ENCODE measurements around the gene TPRX2. TPM values are rescaled to one million over a fixed set of nuclear protein-coding genes. Genes with fewer than 3 reads are reported as not detected.

The TPRX2 gene
- total and polyA plus RNA-seq, 12 donors: not detected

DNA sequence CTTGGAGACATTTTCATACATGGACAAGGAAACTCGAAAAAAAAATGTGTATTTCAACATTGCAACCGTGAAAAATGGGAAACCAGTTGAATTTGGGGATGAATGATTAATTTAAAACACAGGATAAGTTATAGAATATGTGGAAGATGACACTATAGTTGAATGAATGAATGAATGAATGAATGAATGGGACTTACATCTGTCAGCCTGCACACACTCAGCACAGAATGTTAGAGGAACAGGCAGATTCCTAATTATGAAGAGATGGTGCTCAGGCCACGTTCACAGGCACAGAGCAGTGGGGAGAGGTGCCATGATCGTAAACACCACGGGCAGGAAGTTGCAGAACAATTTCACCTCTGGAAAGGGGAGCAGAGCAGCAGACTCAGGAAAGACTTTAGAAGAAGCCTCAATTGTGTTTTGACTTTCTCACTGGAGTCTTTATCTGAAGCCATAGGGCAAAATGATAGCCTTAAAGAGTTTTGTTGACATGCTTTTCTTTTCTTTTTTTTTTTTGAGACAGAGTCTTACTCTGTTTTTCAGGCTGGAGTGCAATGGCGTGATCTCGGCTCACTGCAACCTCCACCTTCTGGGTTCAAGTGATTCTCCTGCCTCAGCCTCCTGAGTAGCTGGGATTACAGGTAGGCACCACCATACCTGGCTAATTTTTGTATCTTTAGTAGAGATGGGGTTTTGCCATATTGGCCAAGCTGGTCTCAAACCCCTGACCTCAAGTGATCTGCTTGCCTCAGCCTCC is 32.0 kb downstream of the TPRX2 start:
- 67 to 71% methylated on average over 7 of the region's 7 CpGs for WGBS, 2 donors

DNA sequence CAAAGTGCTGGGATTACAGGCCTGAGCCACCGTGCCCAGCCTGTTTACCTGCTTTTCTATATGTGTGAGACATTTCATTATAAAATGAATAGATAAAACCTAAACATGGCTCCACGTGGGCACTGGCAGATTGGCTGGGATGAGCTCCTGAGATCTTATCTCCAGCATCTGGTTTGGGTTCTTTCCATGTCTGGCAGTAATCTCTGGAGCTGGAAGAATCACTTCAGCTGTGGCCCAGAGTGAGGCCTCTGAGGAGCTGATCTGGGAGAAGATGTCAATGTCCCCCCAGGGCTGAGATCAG is 32.5 kb downstream of the TPRX2 start:
- DNase-seq: no peak
- Histone ChIP-seq H3K36me3 (no peaks in the 10 kb centered on the region), H3K9me3 (peaks cover 0 to 28% (median 9%) of the 10 kb centered on the region in 11 donors), H3K4me1 (no peaks in the 10 kb centered on the region), H3K27me3 (peaks cover 0 to 13% (median 3%) of the 10 kb centered on the region in 7 donors), H3K4me3 (no peak overlapping the region), H3K27ac (no peak overlapping the region)
- intact Hi-C loops (cut with DNase I): no loop called here
- 41 to 42% methylated on average over 2 of the region's 2 CpGs for WGBS, 2 donors
- ATAC-seq: no peak
- TF ChIP-seq, protein P1, sequence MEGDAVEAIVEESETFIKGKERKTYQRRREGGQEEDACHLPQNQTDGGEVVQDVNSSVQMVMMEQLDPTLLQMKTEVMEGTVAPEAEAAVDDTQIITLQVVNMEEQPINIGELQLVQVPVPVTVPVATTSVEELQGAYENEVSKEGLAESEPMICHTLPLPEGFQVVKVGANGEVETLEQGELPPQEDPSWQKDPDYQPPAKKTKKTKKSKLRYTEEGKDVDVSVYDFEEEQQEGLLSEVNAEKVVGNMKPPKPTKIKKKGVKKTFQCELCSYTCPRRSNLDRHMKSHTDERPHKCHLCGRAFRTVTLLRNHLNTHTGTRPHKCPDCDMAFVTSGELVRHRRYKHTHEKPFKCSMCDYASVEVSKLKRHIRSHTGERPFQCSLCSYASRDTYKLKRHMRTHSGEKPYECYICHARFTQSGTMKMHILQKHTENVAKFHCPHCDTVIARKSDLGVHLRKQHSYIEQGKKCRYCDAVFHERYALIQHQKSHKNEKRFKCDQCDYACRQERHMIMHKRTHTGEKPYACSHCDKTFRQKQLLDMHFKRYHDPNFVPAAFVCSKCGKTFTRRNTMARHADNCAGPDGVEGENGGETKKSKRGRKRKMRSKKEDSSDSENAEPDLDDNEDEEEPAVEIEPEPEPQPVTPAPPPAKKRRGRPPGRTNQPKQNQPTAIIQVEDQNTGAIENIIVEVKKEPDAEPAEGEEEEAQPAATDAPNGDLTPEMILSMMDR (IDR thresholded peaks at IDR 0.05): no peak

More for the DNA sequence above, 32.0 kb downstream of the TPRX2 start:
- Histone ChIP-seq H3K4me1 (no peaks in the 10 kb centered on the region), H3K4me3 (no peak overlapping the region), H3K9me3 (peaks cover 0 to 23% (median 9%) of the 10 kb centered on the region in 11 donors), H3K27ac (no peak overlapping the region), H3K27me3 (peaks cover 0 to 13% (median 4%) of the 10 kb centered on the region in 7 donors), H3K36me3 (no peaks in the 10 kb centered on the region)
- DNase-seq (no peak), ATAC-seq (no peak)
- TF ChIP-seq, protein P1 (IDR thresholded peaks at IDR 0.05): no peak
- intact Hi-C loops (cut with DNase I): no loop called here

DNA sequence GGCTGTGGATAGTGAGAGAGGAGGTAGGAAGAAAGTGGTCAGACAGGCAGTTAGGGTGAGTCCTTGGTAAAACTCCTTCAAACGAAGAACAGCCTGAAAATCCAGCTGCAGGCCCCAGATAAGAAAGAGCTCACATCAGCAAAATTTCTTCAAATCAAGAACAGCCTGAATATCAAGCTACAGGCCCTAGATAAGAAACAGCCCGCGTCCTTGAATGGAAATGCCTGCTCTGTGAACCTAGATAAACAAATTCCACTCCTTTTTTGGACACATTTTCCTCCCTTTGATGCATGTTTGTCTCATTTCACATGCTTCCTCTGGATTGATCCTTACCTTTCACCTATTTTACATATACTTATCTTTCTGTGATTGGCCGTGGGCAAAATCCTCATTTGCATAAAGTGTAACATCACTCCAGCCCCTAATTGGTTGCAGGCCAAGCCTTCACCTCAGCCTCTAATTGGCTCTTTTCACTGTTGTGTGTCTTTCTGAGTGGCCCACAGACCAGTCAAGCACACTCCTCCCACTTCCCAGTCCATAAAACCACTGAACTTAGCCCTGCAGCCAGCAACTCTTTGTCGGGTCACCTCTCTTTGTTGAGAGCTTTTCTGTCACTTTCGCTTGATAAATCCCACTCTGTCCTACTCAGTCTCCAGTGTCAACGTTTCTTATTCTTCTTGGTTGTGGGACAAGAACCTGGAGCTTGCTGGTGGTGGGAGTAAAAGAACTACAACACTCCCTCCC is 33.1 kb downstream of the TPRX2 start:
- no peak for DNase-seq
- H3K9me3 ChIP-seq: peaks cover 0 to 32% (median 9%) of the 10 kb centered on the region in 11 donors
- H3K36me3 ChIP-seq: no peaks in the 10 kb centered on the region
- TF ChIP-seq, protein P1 (IDR thresholded peaks at IDR 0.05): no peak
- WGBS, 2 donors: 43 to 44% methylated on average over 7 of the region's 7 CpGs
- peaks cover 0 to 13% (median 0%) of the 10 kb centered on the region in 7 donors for H3K27me3 ChIP-seq
- no peak overlapping the region for H3K4me3 ChIP-seq
- H3K4me1 ChIP-seq: no peaks in the 10 kb centered on the region
- ATAC-seq: no peak
- no peak overlapping the region for H3K27ac ChIP-seq
- intact Hi-C loops (cut with DNase I): no loop called here

DNA sequence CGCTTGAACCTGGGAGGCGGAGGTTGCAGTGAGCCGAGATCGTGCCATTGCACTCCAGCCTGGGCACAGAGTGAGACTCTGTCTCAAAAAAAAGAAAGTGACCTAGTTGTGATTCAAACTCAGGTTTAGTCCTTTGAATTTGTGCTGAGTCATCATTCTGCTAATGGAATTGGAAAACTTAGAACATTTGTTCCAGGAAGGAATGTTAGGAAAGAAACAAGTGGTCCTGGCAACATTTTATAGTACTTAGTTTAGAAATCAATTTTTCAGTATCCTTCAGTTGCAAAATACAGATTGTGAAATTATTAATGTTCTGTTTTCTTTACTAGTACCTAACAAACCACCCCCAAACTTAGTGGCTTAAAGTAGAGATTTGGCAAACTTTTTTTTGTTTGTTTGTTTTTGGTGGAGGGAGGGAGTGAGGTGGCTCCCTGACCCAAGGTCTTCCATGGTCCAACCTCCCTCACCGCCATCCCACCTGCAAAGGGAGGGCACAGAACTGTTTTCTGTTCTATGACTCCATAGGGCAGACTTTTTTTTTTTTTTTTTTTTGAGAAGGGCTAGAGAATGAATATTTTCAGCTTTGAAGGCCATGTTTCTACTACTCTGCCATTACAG is 36.2 kb downstream of the TPRX2 start:
- TF ChIP-seq, protein P1 (IDR thresholded peaks at IDR 0.05): no peak
- no peak for ATAC-seq
- WGBS, 2 donors: 91 to 98% methylated on average over 5 of the region's 5 CpGs
- no peak overlapping the region for H3K4me3 ChIP-seq
- H3K27me3 ChIP-seq: peaks cover 0 to 8% (median 0%) of the 10 kb centered on the region in 7 donors
- no peak for DNase-seq
- H3K36me3 ChIP-seq: no peaks in the 10 kb centered on the region
- H3K27ac ChIP-seq: no peak overlapping the region
- intact Hi-C loops (cut with DNase I): no loop called here
- H3K4me1 ChIP-seq: no peaks in the 10 kb centered on the region
- peaks cover 0 to 32% (median 9%) of the 10 kb centered on the region in 11 donors for H3K9me3 ChIP-seq
